ENCODE data around the gene COBL.

Gene COBL

GRCh38 chr7:51121036-51121790, 195.4 kb downstream of the COBL start:
- no CpG with 5 or more reads among the region's 5 CpGs for WGBS (ENCODE audit: insufficient coverage, insufficient read length)
- no peak overlapping the region for H3K4me3 ChIP-seq (ENCODE audit: low read length)

DNA sequence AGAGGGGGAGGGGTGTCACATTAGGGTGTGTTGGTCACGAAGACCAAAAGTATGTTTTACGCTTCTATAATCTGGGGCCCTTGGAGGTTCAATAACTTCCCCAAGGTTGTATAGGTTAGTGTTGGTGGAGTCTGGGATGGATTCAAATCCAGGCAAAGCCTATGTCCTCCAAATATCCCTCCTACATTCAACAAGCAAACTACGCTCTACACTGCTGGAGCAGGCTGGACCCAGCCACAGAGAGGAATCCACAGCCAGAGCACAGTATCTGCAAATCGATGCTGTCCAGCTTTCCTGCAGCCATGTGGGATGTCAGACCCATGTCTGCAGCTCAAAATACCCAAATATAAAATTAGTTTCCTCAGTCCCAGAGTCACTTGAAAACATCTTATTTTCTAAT, 198.0 kb downstream of the COBL start:
- Histone ChIP-seq H3K4me3 (ENCODE audit: low read length) (no peak overlapping the region), H3K27ac (ENCODE audit: low read length) (no peak overlapping the region), H3K27me3 (ENCODE audit: control insufficient read depth, insufficient read depth, low read length) (no peaks in the 10 kb centered on the region), H3K4me1 (ENCODE audit: control insufficient read depth, insufficient read depth, low read length) (no peaks in the 10 kb centered on the region; the same call in 1 of the 2 replicates), H3K9me3 (ENCODE audit: control insufficient read depth, insufficient read depth, low read length) (no peaks in the 10 kb centered on the region), H3K36me3 (ENCODE audit: control insufficient read depth, insufficient read depth, low read length) (no peaks in the 10 kb centered on the region)
- DNase-seq (ENCODE audit: low read depth, low spot score) = no peak
- no CpG with 5 or more reads among the region's 4 CpGs for WGBS (ENCODE audit: insufficient coverage, insufficient read length)

More at GRCh38 chr7:51121036-51121790, 195.4 kb downstream of the COBL start:
- Histone ChIP-seq H3K4me1 (ENCODE audit: control insufficient read depth, insufficient read depth, low read length) (no peaks in the 10 kb centered on the region; the same call in 1 of the 2 replicates), H3K27me3 (ENCODE audit: control insufficient read depth, insufficient read depth, low read length) (no peaks in the 10 kb centered on the region), H3K27ac (ENCODE audit: low read length) (no peak overlapping the region), H3K36me3 (ENCODE audit: control insufficient read depth, insufficient read depth, low read length) (no peaks in the 10 kb centered on the region), H3K9me3 (ENCODE audit: control insufficient read depth, insufficient read depth, low read length) (no peaks in the 10 kb centered on the region)
- no peak for DNase-seq (ENCODE audit: low read depth, low spot score)

DNA sequence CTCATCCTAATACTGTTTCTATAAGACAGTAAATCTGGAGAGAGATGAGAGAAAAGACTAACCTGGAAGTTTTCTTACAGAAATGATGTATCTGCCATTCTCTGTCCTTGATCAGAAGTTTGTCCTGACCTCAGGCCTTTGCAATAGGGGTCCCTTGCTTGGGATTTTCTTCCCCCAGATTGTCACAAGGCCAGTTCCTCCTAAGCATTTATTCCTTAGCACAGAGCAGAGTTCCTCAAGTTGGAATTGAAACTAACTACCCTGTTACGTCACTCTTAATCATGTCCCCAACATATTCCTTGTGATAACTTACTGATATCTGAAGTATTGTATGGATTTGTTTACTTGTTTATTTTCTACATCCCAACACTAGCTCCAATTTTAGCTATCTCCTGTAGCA, 202.1 kb downstream of the COBL start:
- no peaks in the 10 kb centered on the region for H3K27me3 ChIP-seq (ENCODE audit: control insufficient read depth, insufficient read depth, low read length)
- WGBS (ENCODE audit: insufficient coverage, insufficient read length) = no CpG with 5 or more reads among the region's 1 CpG
- H3K36me3 ChIP-seq (ENCODE audit: control insufficient read depth, insufficient read depth, low read length) = no peaks in the 10 kb centered on the region
- no peak overlapping the region for H3K4me3 ChIP-seq (ENCODE audit: low read length)
- no peak overlapping the region for H3K27ac ChIP-seq (ENCODE audit: low read length)
- H3K4me1 ChIP-seq (ENCODE audit: control insufficient read depth, insufficient read depth, low read length) = no peaks in the 10 kb centered on the region; the same call in 1 of the 2 replicates
- no peak for DNase-seq (ENCODE audit: low read depth, low spot score)
- no peaks in the 10 kb centered on the region for H3K9me3 ChIP-seq (ENCODE audit: control insufficient read depth, insufficient read depth, low read length)

- DNase-seq (ENCODE audit: low read depth, low spot score) = no peak
- H3K4me1 ChIP-seq (ENCODE audit: control insufficient read depth, insufficient read depth, low read length) = no peaks in the 10 kb centered on the region; the same call in 1 of the 2 replicates
- H3K27me3 ChIP-seq (ENCODE audit: control insufficient read depth, insufficient read depth, low read length) = no peaks in the 10 kb centered on the region
- no peaks in the 10 kb centered on the region for H3K9me3 ChIP-seq (ENCODE audit: control insufficient read depth, insufficient read depth, low read length)
- WGBS (ENCODE audit: insufficient coverage, insufficient read length) = no CpG with 5 or more reads among the region's 7 CpGs
- no peak overlapping the region for H3K27ac ChIP-seq (ENCODE audit: low read length)
- H3K4me3 ChIP-seq (ENCODE audit: low read length) = no peak overlapping the region
- H3K36me3 ChIP-seq (ENCODE audit: control insufficient read depth, insufficient read depth, low read length) = no peaks in the 10 kb centered on the region
These were observed 202.6 kb downstream of the COBL start for GRCh38 chr7:51113962-51114361.

DNA sequence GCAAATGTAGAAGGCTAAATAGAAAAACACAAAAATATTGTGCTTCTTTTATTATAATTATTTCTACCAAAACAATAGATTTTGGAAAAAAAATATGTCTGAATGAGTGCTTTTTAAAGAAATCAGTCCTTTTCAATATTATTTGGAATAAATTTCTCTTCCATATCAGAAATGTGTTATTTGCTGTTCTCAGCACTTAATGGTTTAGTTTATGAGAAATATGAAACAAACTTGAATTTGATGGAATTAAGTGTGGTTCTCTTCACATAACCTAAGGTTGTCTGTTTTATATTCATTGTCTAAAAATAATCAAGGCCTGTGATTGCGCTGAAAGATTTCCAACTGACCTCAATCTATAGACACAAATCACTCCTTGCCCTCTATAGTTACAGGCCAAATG, 203.0 kb downstream of the COBL start:
- H3K4me1 ChIP-seq (ENCODE audit: control insufficient read depth, insufficient read depth, low read length) = no peaks in the 10 kb centered on the region; the same call in none of the 2 replicates
- H3K9me3 ChIP-seq (ENCODE audit: control insufficient read depth, insufficient read depth, low read length) = no peaks in the 10 kb centered on the region
- H3K36me3 ChIP-seq (ENCODE audit: control insufficient read depth, insufficient read depth, low read length) = no peaks in the 10 kb centered on the region
- no peaks in the 10 kb centered on the region for H3K27me3 ChIP-seq (ENCODE audit: control insufficient read depth, insufficient read depth, low read length)
- WGBS (ENCODE audit: insufficient coverage, insufficient read length) = no CpG with 5 or more reads among the region's 1 CpG
- H3K4me3 ChIP-seq (ENCODE audit: low read length) = no peak overlapping the region
- H3K27ac ChIP-seq (ENCODE audit: low read length) = no peak overlapping the region
- no peak for DNase-seq (ENCODE audit: low read depth, low spot score)

- Histone ChIP-seq H3K4me1 (ENCODE audit: control insufficient read depth, insufficient read depth, low read length) (peaks cover 1% of the 10 kb centered on the region; the same call in 1 of the 2 replicates), H3K9me3 (ENCODE audit: control insufficient read depth, insufficient read depth, low read length) (no peaks in the 10 kb centered on the region), H3K27me3 (ENCODE audit: control insufficient read depth, insufficient read depth, low read length) (no peaks in the 10 kb centered on the region), H3K4me3 (ENCODE audit: low read length) (no peak overlapping the region), H3K27ac (ENCODE audit: low read length) (no peak overlapping the region), H3K36me3 (ENCODE audit: control insufficient read depth, insufficient read depth, low read length) (no peaks in the 10 kb centered on the region)
- no peak for DNase-seq (ENCODE audit: low read depth, low spot score)
- no CpG with 5 or more reads among the region's 8 CpGs for WGBS (ENCODE audit: insufficient coverage, insufficient read length)
These were observed 205.2 kb downstream of the COBL start for GRCh38 chr7:51111241-51111940.

- Histone ChIP-seq H3K4me3 (ENCODE audit: low read length) (no peak overlapping the region), H3K4me1 (ENCODE audit: control insufficient read depth, insufficient read depth, low read length) (peaks cover 1% of the 10 kb centered on the region; the same call in 1 of the 2 replicates), H3K36me3 (ENCODE audit: control insufficient read depth, insufficient read depth, low read length) (no peaks in the 10 kb centered on the region), H3K27me3 (ENCODE audit: control insufficient read depth, insufficient read depth, low read length) (no peaks in the 10 kb centered on the region), H3K27ac (ENCODE audit: low read length) (no peak overlapping the region), H3K9me3 (ENCODE audit: control insufficient read depth, insufficient read depth, low read length) (no peaks in the 10 kb centered on the region)
- DNase-seq (ENCODE audit: low read depth, low spot score) = no peak
- WGBS (ENCODE audit: insufficient coverage, insufficient read length) = no CpG with 5 or more reads among the region's 8 CpGs
These were observed 208.5 kb downstream of the COBL start for GRCh38 chr7:51108134-51108533.

- Histone ChIP-seq H3K9me3 (ENCODE audit: control insufficient read depth, insufficient read depth, low read length) (no peaks in the 10 kb centered on the region), H3K4me3 (ENCODE audit: low read length) (no peak overlapping the region), H3K4me1 (ENCODE audit: control insufficient read depth, insufficient read depth, low read length) (peaks cover 1% of the 10 kb centered on the region; the same call in 1 of the 2 replicates), H3K36me3 (ENCODE audit: control insufficient read depth, insufficient read depth, low read length) (no peaks in the 10 kb centered on the region), H3K27me3 (ENCODE audit: control insufficient read depth, insufficient read depth, low read length) (no peaks in the 10 kb centered on the region), H3K27ac (ENCODE audit: low read length) (no peak overlapping the region)
- DNase-seq (ENCODE audit: low read depth, low spot score) = no peak
- no CpG with 5 or more reads among the region's 3 CpGs for WGBS (ENCODE audit: insufficient coverage, insufficient read length)
These were observed 212.3 kb downstream of the COBL start for GRCh38 chr7:51104278-51104677.

DNA sequence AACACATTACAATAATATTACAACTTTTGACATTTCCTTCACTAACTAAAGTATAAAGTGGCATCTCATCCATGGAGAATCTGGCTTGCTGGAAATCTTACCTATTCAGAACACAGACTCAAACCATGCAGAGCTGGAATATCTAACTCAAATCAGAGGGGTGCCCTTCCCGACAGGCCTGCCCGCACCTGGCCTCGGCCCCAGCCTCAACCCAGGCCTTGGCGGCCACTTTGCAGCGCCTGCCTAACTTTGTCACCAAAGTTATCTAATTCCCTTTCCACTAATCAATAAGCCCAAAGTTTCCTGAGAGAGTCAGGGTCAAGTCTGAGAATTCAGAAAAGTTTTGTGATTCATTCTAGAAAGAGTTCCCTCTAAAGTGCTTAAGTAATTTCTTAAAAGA, 212.9 kb downstream of the COBL start:
- no CpG with 5 or more reads among the region's 5 CpGs for WGBS (ENCODE audit: insufficient coverage, insufficient read length)
- Histone ChIP-seq H3K9me3 (ENCODE audit: control insufficient read depth, insufficient read depth, low read length) (no peaks in the 10 kb centered on the region), H3K27ac (ENCODE audit: low read length) (no peak overlapping the region), H3K4me3 (ENCODE audit: low read length) (no peak overlapping the region), H3K4me1 (ENCODE audit: control insufficient read depth, insufficient read depth, low read length) (peaks cover 1% of the 10 kb centered on the region; the same call in 1 of the 2 replicates), H3K36me3 (ENCODE audit: control insufficient read depth, insufficient read depth, low read length) (no peaks in the 10 kb centered on the region), H3K27me3 (ENCODE audit: control insufficient read depth, insufficient read depth, low read length) (no peaks in the 10 kb centered on the region)
- DNase-seq (ENCODE audit: low read depth, low spot score) = no peak

GRCh38 chr7:51102828-51103227, 213.8 kb downstream of the COBL start:
- no peak overlapping the region for H3K4me3 ChIP-seq (ENCODE audit: low read length)

More at GRCh38 chr7:51102828-51103227, 213.8 kb downstream of the COBL start:
- no peak overlapping the region for H3K27ac ChIP-seq (ENCODE audit: low read length)
- H3K4me1 ChIP-seq (ENCODE audit: control insufficient read depth, insufficient read depth, low read length) = no peaks in the 10 kb centered on the region
- H3K36me3 ChIP-seq (ENCODE audit: control insufficient read depth, insufficient read depth, low read length) = no peaks in the 10 kb centered on the region
- H3K9me3 ChIP-seq (ENCODE audit: control insufficient read depth, insufficient read depth, low read length) = no peaks in the 10 kb centered on the region
- DNase-seq (ENCODE audit: low read depth, low spot score) = no peak
- H3K27me3 ChIP-seq (ENCODE audit: control insufficient read depth, insufficient read depth, low read length) = no peaks in the 10 kb centered on the region
- no CpG with 5 or more reads among the region's 2 CpGs for WGBS (ENCODE audit: insufficient coverage, insufficient read length)
